ENCODE data around the gene SLN.

The SLN gene

GRCh38 chr11:107683061-107683460 is 28.8 kb downstream of the SLN start:
- Histone ChIP-seq H3K36me3 (ENCODE audit: insufficient read depth, insufficient read length, low read length) (no peaks in the 10 kb centered on the region), H3K27me3 (ENCODE audit: insufficient read depth, insufficient read length) (no peaks in the 10 kb centered on the region), H3K9me3 (ENCODE audit: insufficient read depth, low read length) (no peaks in the 10 kb centered on the region), H3K9ac (ENCODE audit: insufficient read length, low read depth) (no peak overlapping the region), H3K4me1 (ENCODE audit: insufficient read depth, insufficient read length) (no peaks in the 10 kb centered on the region), H3K4me3 (ENCODE audit: insufficient read length, low read depth) (no peak overlapping the region)
- TF ChIP-seq YY1 (IDR thresholded peaks at IDR 0.05; ENCODE audit: insufficient read depth, insufficient read length), result no peak
- no peak for TF ChIP-seq SUZ12 (IDR thresholded peaks at IDR 0.05; ENCODE audit: extremely low read depth, insufficient read depth, insufficient read length)
- TF ChIP-seq ZNF274 (IDR thresholded peaks at IDR 0.05; ENCODE audit: low read depth, low read length), result no peak
- DNase-seq (ENCODE audit: low read depth, low spot score), result no peak

DNA sequence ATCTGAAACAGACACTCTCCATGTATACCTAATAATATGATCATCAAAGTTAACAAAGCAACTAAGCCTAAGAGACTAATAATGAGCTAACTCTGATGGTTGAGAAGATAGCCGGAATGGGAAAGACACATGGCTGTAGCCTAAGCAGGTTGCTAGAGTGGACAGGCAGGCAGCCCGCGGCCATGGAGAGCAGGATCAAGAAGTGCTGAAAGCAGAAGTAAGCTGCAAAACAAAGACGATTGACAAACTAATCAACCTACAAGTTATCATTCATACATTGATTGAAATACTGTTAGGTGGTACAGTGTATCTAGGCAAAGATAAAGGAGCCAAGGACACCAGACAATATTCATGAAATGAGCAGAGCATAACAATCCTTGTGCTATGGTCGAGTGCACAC is 29.3 kb downstream of the SLN start:
- no peak for DNase-seq (ENCODE audit: low read depth, low spot score)
- no peak overlapping the region for H3K4me3 ChIP-seq (ENCODE audit: insufficient read length, low read depth)
- H3K27me3 ChIP-seq (ENCODE audit: insufficient read depth, insufficient read length), result no peaks in the 10 kb centered on the region
- TF ChIP-seq ZNF274 (IDR thresholded peaks at IDR 0.05; ENCODE audit: low read depth, low read length), result no peak
- TF ChIP-seq YY1 (IDR thresholded peaks at IDR 0.05; ENCODE audit: insufficient read depth, insufficient read length), result no peak
- TF ChIP-seq SUZ12 (IDR thresholded peaks at IDR 0.05; ENCODE audit: extremely low read depth, insufficient read depth, insufficient read length), result no peak
- no peaks in the 10 kb centered on the region for H3K9me3 ChIP-seq (ENCODE audit: insufficient read depth, low read length)
- H3K9ac ChIP-seq (ENCODE audit: insufficient read length, low read depth), result no peak overlapping the region
- H3K36me3 ChIP-seq (ENCODE audit: insufficient read depth, insufficient read length, low read length), result no peaks in the 10 kb centered on the region
- H3K4me1 ChIP-seq (ENCODE audit: insufficient read depth, insufficient read length), result no peaks in the 10 kb centered on the region

DNA sequence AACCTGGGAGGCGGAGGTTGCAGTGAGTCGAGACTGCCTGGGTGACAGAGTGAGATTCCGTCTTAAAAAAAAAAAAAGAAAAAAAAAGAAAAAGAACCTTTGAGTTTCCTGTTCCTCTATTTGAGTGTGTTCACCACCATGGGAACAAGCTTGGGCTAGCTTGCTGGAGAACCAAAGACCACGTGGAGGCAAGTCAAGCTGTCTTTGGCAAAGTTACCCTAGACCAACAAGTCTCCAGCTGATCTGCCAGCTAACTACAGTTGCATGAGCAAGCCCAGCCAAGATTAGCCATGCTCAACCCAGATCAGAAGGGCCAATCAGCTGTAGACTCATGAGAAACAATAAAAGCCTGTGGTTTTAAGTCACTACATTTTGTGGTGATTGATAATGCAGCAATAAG is 29.7 kb downstream of the SLN start:
- H3K27me3 ChIP-seq (ENCODE audit: insufficient read depth, insufficient read length), result no peaks in the 10 kb centered on the region
- no peak for DNase-seq (ENCODE audit: low read depth, low spot score)
- H3K4me1 ChIP-seq (ENCODE audit: insufficient read depth, insufficient read length), result no peaks in the 10 kb centered on the region
- no peak overlapping the region for H3K9ac ChIP-seq (ENCODE audit: insufficient read length, low read depth)
- no peak overlapping the region for H3K4me3 ChIP-seq (ENCODE audit: insufficient read length, low read depth)
- TF ChIP-seq ZNF274 (IDR thresholded peaks at IDR 0.05; ENCODE audit: low read depth, low read length), result no peak
- no peaks in the 10 kb centered on the region for H3K9me3 ChIP-seq (ENCODE audit: insufficient read depth, low read length)
- no peaks in the 10 kb centered on the region for H3K36me3 ChIP-seq (ENCODE audit: insufficient read depth, insufficient read length, low read length)

DNA sequence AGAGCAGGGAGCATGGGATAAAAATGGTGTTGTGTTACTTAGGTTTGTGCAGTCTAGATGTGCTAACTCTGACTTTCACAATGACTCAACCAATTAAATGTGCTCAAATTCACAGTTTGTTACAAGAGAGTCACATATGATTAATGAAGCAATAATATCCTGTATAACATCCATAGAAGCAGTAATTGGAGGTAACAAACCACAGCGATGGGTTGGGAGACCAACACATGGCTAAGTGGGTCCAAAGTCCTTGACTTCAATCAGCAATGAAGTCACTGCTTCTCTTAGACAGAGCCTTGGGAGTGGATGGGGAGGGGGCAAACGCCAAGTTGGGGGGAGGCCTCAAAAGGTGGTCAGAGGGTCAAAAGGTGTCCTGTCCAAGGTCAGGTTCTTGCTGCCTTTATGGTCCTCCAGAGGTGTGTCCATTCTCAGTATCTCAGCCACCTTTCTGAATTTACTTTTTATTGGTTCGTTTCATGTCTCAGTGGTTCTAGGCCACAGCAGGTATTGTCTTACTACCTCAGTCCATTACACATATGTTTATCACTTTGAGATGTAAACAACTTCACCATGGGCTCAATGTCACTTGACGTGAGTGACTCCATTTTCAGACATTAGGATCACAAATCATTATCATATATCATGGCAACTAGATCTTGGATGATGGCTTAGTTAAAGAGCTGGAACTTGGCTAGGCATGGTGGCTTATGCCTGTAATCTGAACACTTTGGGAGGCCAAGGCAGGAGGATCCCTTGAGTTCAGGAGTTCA is 32.4 kb downstream of the SLN start:
- H3K4me1 ChIP-seq (ENCODE audit: insufficient read depth, insufficient read length), result no peaks in the 10 kb centered on the region
- no peaks in the 10 kb centered on the region for H3K27me3 ChIP-seq (ENCODE audit: insufficient read depth, insufficient read length)
- TF ChIP-seq ZNF274 (IDR thresholded peaks at IDR 0.05; ENCODE audit: low read depth, low read length) (no peak), SUZ12 (IDR thresholded peaks at IDR 0.05; ENCODE audit: extremely low read depth, insufficient read depth, insufficient read length) (no peak), YY1 (IDR thresholded peaks at IDR 0.05; ENCODE audit: insufficient read depth, insufficient read length) (no peak)
- no peaks in the 10 kb centered on the region for H3K36me3 ChIP-seq (ENCODE audit: insufficient read depth, insufficient read length, low read length)
- H3K9me3 ChIP-seq (ENCODE audit: insufficient read depth, low read length), result no peaks in the 10 kb centered on the region
- no peak overlapping the region for H3K4me3 ChIP-seq (ENCODE audit: insufficient read length, low read depth)
- no peak overlapping the region for H3K9ac ChIP-seq (ENCODE audit: insufficient read length, low read depth)
- no peak for DNase-seq (ENCODE audit: low read depth, low spot score)

DNA sequence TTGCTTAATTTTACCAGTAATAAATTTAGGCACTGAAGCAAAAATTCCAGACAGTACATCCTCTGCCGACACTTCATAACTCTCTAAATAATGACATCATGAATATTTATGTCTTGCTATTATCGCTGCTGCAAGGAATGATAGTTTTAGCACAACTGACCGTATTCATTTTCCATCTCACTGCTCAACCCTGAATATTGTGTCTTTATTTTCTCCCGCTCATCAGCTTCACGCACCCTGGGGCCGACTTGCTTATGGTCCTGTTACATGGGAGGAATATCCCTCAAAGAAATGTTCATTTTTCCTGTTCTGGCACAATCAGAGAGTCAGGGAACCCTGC is 33.3 kb downstream of the SLN start:
- Histone ChIP-seq H3K27me3 (ENCODE audit: insufficient read depth, insufficient read length) (no peaks in the 10 kb centered on the region), H3K4me3 (ENCODE audit: insufficient read length, low read depth) (no peak overlapping the region), H3K9ac (ENCODE audit: insufficient read length, low read depth) (no peak overlapping the region), H3K4me1 (ENCODE audit: insufficient read depth, insufficient read length) (no peaks in the 10 kb centered on the region), H3K36me3 (ENCODE audit: insufficient read depth, insufficient read length, low read length) (no peaks in the 10 kb centered on the region), H3K9me3 (ENCODE audit: insufficient read depth, low read length) (no peaks in the 10 kb centered on the region)
- TF ChIP-seq ZNF274 (IDR thresholded peaks at IDR 0.05; ENCODE audit: low read depth, low read length), result no peak
- no peak for TF ChIP-seq SUZ12 (IDR thresholded peaks at IDR 0.05; ENCODE audit: extremely low read depth, insufficient read depth, insufficient read length)
- TF ChIP-seq YY1 (IDR thresholded peaks at IDR 0.05; ENCODE audit: insufficient read depth, insufficient read length), result no peak
- DNase-seq (ENCODE audit: low read depth, low spot score), result no peak

- Histone ChIP-seq H3K9me3 (ENCODE audit: insufficient read depth, low read length) (no peaks in the 10 kb centered on the region), H3K36me3 (ENCODE audit: insufficient read depth, insufficient read length, low read length) (no peaks in the 10 kb centered on the region), H3K4me3 (ENCODE audit: insufficient read length, low read depth) (no peak overlapping the region), H3K4me1 (ENCODE audit: insufficient read depth, insufficient read length) (no peaks in the 10 kb centered on the region), H3K27me3 (ENCODE audit: insufficient read depth, insufficient read length) (no peaks in the 10 kb centered on the region), H3K9ac (ENCODE audit: insufficient read length, low read depth) (no peak overlapping the region)
- TF ChIP-seq ZNF274 (IDR thresholded peaks at IDR 0.05; ENCODE audit: low read depth, low read length) (no peak), YY1 (IDR thresholded peaks at IDR 0.05; ENCODE audit: insufficient read depth, insufficient read length) (no peak), SUZ12 (IDR thresholded peaks at IDR 0.05; ENCODE audit: extremely low read depth, insufficient read depth, insufficient read length) (no peak)
- no peak for DNase-seq (ENCODE audit: low read depth, low spot score)
Observed at GRCh38 chr11:107677924-107678631, 33.8 kb downstream of the SLN start.

DNA sequence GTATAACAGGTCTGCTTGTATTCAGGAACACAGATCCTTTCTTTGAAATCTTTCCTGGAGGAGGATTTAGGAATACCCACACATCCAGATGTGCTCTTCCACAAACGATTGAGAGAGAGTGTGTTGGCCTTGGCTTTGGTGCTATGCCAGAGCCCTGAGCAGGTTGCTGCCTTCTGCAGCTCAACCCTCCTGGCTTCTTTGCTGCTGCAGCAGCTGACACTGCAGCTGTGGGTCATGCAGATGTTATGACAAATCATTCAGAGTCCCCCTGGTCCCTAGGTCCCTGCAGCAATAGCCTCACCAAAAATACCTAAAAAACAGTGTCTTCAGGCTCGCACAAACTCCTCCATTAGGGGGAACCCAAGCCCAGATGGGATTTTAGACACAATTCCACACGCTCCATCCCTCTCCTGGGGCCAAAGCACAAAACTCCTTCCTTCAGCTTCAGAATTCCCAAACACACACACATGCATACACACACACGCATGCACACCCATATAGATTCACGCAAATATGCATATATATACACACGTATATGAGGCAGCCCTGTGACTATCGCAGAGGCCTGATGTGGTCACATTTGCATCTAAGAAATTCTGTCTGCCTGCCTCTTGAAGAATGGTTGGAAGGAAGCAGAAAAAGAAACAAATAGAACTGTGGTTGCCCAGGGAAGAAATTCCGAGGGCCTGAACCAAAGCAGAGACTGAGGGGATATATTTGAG is 35.4 kb downstream of the SLN start:
- no peaks in the 10 kb centered on the region for H3K4me1 ChIP-seq (ENCODE audit: insufficient read depth, insufficient read length)
- DNase-seq (ENCODE audit: low read depth, low spot score), result no peak

More for the DNA sequence above, 35.4 kb downstream of the SLN start:
- Histone ChIP-seq H3K9ac (ENCODE audit: insufficient read length, low read depth) (no peak overlapping the region), H3K36me3 (ENCODE audit: insufficient read depth, insufficient read length, low read length) (no peaks in the 10 kb centered on the region), H3K4me3 (ENCODE audit: insufficient read length, low read depth) (no peak overlapping the region), H3K27me3 (ENCODE audit: insufficient read depth, insufficient read length) (no peaks in the 10 kb centered on the region), H3K9me3 (ENCODE audit: insufficient read depth, low read length) (no peaks in the 10 kb centered on the region)
- TF ChIP-seq SUZ12 (IDR thresholded peaks at IDR 0.05; ENCODE audit: extremely low read depth, insufficient read depth, insufficient read length), result no peak
- no peak for TF ChIP-seq ZNF274 (IDR thresholded peaks at IDR 0.05; ENCODE audit: low read depth, low read length)
- TF ChIP-seq YY1 (IDR thresholded peaks at IDR 0.05; ENCODE audit: insufficient read depth, insufficient read length), result no peak

Measured in NT2/D1 (cell line).